ENCODE measurements around the gene JMJD4.

GRCh38 chr1:227729881-227730629 is 5.0 kb downstream of the JMJD4 start:
- peak; percentile 80 for TF ChIP-seq CTCF (IDR thresholded peaks at IDR 0.05; ENCODE audit: low read depth, low read length, poor library complexity, severe bottlenecking)
- no peak for TF ChIP-seq EZH2phosphoT487 (IDR thresholded peaks at IDR 0.05; ENCODE audit: borderline replicate concordance, low read length)

Measured in DOHH2 (cell line).